ENCODE results near the gene PRKN. TPM values are rescaled to one million over a fixed set of nuclear protein-coding genes. Genes with fewer than 3 reads are reported as not detected.

PRKN gene
- total and polyA plus RNA-seq, 9 of the 15 experiments (the other 6 are each of a cell fraction or from before 2014, with no cell fraction given), result 0.03 to 0.96 (median 0.15) TPM; not detected in 2

DNA sequence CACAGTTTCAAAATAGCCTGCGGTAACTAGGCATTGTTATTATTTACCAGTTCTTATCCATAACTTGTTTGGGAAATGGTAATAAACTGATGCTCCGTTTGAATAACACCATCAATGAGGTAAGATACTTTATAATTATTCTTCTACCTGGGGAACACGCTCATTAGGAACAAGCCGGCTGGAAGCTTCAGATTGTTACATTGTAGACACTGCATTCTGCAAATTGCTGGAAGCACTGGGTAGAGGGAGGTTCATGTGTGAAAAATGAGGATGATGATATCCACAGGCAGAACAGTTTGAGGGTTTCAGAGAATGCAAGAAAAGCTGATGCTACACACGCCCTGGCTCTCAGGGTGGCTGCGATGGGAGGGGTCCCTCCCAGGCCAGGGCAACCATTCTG is 893.1 kb downstream of the PRKN start (continued):
- TF ChIP-seq ZFP36 (IDR thresholded peaks at IDR 0.05; ENCODE audit: low read depth, low read length, partially characterized antibody), result no peak
- no peak for TF ChIP-seq IRF2 (CRISPR knock-in tag; IDR thresholded peaks at IDR 0.05)
- TF ChIP-seq CHCHD3 (CRISPR knock-in tag; IDR thresholded peaks at IDR 0.05), result no peak
- no peak for TF ChIP-seq POLR3G (IDR thresholded peaks at IDR 0.05; ENCODE audit: extremely low read depth, insufficient read length, insufficient replicate concordance)
- no peak for TF ChIP-seq SP1 (CRISPR knock-in tag; IDR thresholded peaks at IDR 0.05)
- TF ChIP-seq TCF7L2 (IDR thresholded peaks at IDR 0.05; ENCODE audit: low read depth, low read length), result no peak
- TF ChIP-seq ZNF507 (tag; conservative IDR thresholded peaks at IDR 0.05), result no peak
- no peak for TF ChIP-seq ZNF174 (CRISPR knock-in tag; IDR thresholded peaks at IDR 0.05)
- no peak for TF ChIP-seq PHF20 (IDR thresholded peaks at IDR 0.05; ENCODE audit: partially characterized antibody)
- TF ChIP-seq ZNF445 (CRISPR knock-in tag; IDR thresholded peaks at IDR 0.05; ENCODE audit: low read depth), result no peak
- no peak for TF ChIP-seq ZNF668 (CRISPR knock-in tag; IDR thresholded peaks at IDR 0.05)
- TF ChIP-seq, protein P1, sequence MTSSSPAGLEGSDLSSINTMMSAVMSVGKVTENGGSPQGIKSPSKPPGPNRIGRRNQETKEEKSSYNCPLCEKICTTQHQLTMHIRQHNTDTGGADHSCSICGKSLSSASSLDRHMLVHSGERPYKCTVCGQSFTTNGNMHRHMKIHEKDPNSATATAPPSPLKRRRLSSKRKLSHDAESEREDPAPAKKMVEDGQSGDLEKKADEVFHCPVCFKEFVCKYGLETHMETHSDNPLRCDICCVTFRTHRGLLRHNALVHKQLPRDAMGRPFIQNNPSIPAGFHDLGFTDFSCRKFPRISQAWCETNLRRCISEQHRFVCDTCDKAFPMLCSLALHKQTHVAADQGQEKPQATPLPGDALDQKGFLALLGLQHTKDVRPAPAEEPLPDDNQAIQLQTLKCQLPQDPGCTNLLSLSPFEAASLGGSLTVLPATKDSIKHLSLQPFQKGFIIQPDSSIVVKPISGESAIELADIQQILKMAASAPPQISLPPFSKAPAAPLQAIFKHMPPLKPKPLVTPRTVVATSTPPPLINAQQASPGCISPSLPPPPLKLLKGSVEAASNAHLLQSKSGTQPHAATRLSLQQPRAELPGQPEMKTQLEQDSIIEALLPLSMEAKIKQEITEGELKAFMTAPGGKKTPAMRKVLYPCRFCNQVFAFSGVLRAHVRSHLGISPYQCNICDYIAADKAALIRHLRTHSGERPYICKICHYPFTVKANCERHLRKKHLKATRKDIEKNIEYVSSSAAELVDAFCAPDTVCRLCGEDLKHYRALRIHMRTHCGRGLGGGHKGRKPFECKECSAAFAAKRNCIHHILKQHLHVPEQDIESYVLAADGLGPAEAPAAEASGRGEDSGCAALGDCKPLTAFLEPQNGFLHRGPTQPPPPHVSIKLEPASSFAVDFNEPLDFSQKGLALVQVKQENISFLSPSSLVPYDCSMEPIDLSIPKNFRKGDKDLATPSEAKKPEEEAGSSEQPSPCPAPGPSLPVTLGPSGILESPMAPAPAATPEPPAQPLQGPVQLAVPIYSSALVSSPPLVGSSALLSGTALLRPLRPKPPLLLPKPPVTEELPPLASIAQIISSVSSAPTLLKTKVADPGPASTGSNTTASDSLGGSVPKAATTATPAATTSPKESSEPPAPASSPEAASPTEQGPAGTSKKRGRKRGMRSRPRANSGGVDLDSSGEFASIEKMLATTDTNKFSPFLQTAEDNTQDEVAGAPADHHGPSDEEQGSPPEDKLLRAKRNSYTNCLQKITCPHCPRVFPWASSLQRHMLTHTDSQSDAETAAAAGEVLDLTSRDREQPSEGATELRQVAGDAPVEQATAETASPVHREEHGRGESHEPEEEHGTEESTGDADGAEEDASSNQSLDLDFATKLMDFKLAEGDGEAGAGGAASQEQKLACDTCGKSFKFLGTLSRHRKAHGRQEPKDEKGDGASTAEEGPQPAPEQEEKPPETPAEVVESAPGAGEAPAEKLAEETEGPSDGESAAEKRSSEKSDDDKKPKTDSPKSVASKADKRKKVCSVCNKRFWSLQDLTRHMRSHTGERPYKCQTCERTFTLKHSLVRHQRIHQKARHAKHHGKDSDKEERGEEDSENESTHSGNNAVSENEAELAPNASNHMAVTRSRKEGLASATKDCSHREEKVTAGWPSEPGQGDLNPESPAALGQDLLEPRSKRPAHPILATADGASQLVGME (CRISPR knock-in tag; IDR thresholded peaks at IDR 0.05), result no peak
